GM18858 (cell line): ENCODE measurements around the gene SLC25A44.
"Not testable (repeated sequence)": the region's sequence is repeated elsewhere in the genome, so short reads cannot be mapped to it uniquely, and the experiment has no call there.

ENCODE experiments used
- ATAC-seq: cut with Tn5 transposase; IDR thresholded peaks from one replicate; pipeline ENCODE4 v1.9.1; 2021; ENCODE audit not compliant: unreplicated experiment

Gene SLC25A44

GRCh38 chr1:156200044-156200443 lies 6.1 kb downstream of the SLC25A44 start:
- ATAC-seq: no peak

- no peak for ATAC-seq
Observed at GRCh38 chr1:156203331-156203730, 9.4 kb downstream of the SLC25A44 start.

GRCh38 chr1:156204686-156205085 lies 10.8 kb downstream of the SLC25A44 start:
- ATAC-seq: no peak

- no peak for ATAC-seq
Observed at GRCh38 chr1:156211243-156211642, 17.3 kb downstream of the SLC25A44 start.

- ATAC-seq: no peak
Observed at GRCh38 chr1:156212130-156212529, 18.2 kb downstream of the SLC25A44 start.

- ATAC-seq: peak; percentile 63
Observed at GRCh38 chr1:156212833-156213643, 19.1 kb downstream of the SLC25A44 start, which contains the start of gene PMF1. Gene PMF1, plus strand, starts transcription at chr1:156213007. Its CDS starts 9 bp downstream, at chr1:156213016.

GRCh38 chr1:156213644-156213966 lies 19.7 kb downstream of the SLC25A44 start:
- peak; percentile 3 for ATAC-seq

- no peak for ATAC-seq
Observed at GRCh38 chr1:156214024-156214748, 20.3 kb downstream of the SLC25A44 start.

- ATAC-seq: not testable (repeated sequence)
Observed at GRCh38 chr1:156216361-156217086, 22.6 kb downstream of the SLC25A44 start.

- no peak for ATAC-seq
Observed at GRCh38 chr1:156217871-156218270, 24.0 kb downstream of the SLC25A44 start.

GRCh38 chr1:156220226-156220625 lies 26.3 kb downstream of the SLC25A44 start:
- no peak for ATAC-seq

- ATAC-seq: no peak
Observed at GRCh38 chr1:156221986-156222692, 28.2 kb downstream of the SLC25A44 start.

GRCh38 chr1:156225677-156226014 lies 31.7 kb downstream of the SLC25A44 start:
- ATAC-seq: no peak

- peak; percentile 55 for ATAC-seq
Observed at GRCh38 chr1:156226116-156226538, 32.2 kb downstream of the SLC25A44 start.

- no peak for ATAC-seq
Observed at GRCh38 chr1:156226782-156227181, 32.9 kb downstream of the SLC25A44 start.

- ATAC-seq: no peak
Observed at GRCh38 chr1:156228501-156228900, 34.6 kb downstream of the SLC25A44 start.

- ATAC-seq: no peak
Observed at GRCh38 chr1:156229809-156230472, 36.0 kb downstream of the SLC25A44 start.

- no peak for ATAC-seq
Observed at GRCh38 chr1:156230473-156230837, 36.6 kb downstream of the SLC25A44 start.

- no peak for ATAC-seq
Observed at GRCh38 chr1:156232201-156232894, 38.4 kb downstream of the SLC25A44 start.
